ENCODE results near the gene RNU6-7.

The RNU6-7 gene

DNA sequence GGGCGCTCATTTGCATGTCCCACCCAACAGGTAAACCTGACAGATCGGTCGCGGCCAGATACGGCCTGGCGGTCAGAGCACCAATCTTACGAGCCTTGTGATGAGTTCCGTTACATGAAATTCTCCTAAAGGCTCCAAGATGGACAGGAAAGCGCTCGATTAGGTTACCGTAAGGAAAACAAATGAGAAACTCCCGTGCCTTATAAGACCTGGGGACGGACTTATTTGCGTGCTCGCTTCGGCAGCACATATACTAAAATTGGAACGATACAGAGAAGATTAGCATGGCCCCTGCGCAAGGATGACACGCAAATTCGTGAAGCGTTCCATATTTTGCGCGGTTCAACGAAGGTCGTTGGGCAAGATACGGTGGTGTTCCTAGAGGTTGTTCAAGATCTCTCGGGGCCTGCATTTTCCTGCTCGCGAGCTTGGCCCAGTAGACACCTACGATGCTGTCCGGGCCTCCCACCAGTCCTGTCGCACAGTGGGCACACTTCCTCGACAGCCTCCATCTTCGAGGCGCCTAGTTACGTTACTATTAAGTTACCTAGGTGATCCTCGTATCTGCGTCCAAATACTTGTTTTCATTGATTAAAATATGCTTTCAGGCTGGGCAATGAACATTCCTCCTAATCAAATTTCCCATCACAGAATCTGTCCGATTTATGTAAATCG is at the start of gene RNU6-7:
RNU6-7 (plus strand) TSS at position 230 of the 675 bp plus-strand sequence.
- DNase-seq: peak; percentile 47

DNA sequence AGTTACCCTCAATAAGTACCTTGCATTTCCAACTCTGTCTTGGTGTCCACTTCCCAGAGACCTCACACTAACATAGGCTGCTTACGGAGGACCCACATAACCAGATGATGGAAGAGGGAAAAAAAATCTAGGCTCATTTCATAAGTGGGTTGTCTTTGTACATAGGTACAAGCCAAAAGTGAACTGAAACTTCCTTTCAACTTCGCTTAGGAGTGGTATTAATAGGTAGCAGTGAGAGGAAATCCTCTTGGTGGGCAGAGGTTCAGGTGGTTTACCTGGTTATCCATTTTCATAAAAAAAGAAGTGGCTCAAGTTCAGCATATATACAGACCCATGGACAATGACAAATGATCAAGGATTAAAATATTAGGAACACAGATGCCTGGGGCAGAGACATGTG is 35.8 kb upstream of the RNU6-7 start:
- DNase-seq: no peak

DNA sequence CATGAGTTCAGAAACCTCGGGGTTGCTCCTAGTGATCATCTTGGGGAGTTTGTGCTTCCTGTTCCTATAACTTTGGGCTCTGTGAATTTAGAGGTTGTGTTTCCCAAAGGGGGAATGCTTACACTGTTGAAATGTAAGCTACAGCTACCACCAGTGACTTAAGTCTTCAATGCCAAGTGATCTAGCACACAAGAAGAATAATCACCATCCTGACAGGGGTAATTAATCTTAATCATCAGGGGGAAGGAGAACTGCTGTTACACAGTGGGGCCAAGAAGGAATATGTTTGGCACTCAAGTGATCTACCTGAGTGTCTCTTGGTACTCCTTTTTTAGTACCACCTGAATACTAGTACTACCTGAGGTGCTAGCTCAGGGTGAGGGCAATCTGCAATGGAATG is 34.9 kb upstream of the RNU6-7 start:
- DNase-seq: no peak

DNA sequence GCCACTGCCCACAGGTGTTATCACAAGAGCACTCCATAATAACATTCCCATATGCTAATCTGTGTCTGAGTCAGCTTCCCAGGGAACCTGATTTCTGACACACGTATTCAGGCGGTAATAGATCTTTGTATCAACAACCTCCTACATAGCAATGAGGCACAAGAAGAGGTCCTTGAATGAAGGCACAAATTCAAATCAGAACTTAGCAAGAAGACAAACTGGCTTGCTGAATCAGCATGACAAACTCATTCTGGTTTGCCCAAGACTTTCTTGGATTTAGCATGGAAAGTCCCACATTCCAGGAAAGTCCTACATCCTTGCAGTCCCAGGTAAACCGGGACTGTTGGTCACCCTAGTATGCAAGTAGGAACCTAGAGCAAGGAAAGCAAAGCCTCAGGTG is 33.9 kb upstream of the RNU6-7 start:
- DNase-seq: no peak

DNA sequence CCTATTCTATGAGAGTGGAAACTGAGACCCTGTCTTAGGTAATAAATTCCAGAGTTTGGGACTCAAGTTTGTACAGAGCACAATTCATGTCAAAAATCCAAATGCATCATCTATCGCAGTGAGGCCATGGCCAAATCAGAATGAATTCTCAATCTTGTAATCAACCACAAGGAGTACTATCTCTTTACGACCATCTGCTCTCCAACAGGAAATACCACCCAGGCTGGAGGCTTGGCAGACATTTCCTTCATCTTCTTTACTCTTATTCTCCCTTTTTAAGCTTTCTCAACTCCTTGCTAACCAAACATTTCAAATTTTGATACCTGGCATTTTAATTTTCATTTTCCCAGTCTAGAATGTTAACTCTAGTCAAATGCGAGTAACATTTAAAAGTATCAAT is 32.7 kb upstream of the RNU6-7 start:
- no peak for DNase-seq

DNA sequence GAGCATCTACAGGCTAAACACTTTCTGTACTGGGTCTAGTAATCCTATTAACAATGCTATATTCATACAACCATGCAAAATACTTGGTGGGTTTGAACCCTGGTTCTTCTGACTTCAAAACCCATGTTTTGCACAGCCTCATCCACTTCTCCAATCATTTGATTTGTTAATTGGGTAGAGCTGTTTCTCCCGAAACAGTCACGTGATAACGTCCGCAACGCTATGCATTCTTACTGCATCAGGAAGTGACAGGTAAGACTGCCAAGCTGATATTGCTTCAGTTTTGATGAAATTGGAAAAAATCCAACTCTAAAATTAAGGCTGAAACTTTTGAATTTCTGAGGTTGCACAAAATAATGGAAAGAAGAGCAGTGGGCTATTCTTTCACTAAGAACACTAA is 30.4 kb upstream of the RNU6-7 start:
- DNase-seq: no peak

DNA sequence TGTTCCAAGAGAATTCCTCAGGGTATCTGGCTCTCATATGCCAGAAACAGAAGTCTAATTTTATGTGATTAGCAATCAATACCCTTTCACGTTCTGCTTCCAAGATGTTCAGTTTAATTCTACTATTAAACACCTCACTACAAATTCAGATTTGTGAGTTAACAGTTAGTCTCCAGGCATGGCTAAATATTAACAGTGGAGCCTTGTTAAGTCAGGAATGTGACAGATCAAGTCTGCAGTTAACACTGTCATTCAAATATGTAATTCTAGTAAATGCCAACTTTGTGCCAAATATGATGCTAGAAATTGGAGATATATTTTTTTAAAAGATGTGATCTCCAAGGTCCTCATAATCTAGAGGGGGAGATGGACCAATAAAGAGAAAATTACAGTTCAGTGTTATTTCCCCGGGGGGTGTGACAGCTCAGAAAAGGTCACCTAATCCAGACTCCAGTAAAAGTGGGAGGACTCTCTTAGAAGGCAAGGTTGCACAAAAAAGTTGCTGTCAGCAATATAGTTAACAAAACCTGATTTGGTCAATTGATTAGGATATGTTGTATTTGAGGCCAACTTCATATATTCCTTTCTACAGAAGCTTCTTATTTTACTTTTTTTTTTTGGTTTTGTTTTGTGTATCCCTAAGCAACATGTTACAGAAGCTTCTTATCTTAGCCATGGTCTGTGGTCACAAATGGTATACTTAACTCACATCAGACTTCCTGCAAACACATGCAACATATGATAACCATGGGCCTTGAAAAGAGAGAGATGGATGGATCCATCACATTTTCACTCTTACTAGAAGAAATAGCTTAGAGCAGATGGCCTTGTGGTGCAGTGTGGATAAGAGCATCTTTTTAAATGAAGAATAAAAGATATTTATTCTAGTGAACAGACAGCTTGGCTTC is 18.4 kb upstream of the RNU6-7 start:
- no peak for DNase-seq

DNA sequence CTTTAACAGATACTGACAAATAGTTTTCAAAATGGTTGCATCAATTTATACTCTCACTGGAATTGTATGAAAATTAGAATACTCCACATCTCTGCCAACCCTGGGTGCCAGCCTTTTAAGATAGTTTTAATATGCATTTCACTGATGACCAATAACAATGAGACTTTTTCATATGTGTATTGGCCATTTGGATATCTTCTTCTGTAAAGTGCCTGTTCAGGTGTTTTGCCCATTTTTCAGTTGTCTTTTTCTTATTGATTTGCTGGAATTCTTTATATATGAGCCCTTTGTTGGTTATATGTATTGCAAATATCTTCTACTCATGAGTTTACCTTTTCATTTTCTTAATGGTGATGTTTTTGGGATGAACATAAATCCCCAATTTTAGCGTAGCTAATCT is 16.7 kb upstream of the RNU6-7 start:
- DNase-seq: no peak

DNA sequence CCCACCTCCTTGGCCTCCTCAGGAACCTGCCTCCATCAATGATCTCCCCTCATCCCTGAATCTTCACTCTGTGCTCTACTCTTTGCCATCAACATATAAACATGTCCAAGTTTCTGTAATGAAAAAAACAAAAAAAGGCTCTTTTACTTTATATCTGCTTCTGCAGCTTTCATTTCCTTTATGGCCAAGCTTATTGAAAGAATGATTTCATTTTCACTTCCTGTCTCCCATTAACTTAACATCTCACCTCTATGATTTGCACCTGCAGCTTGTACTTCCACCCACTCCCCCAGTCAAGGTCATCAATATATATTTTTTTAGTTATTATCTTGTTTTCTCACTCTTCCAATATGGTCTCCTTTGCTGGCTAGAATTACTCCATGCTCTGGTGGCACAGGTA is 15.6 kb upstream of the RNU6-7 start:
- no peak for DNase-seq

DNA sequence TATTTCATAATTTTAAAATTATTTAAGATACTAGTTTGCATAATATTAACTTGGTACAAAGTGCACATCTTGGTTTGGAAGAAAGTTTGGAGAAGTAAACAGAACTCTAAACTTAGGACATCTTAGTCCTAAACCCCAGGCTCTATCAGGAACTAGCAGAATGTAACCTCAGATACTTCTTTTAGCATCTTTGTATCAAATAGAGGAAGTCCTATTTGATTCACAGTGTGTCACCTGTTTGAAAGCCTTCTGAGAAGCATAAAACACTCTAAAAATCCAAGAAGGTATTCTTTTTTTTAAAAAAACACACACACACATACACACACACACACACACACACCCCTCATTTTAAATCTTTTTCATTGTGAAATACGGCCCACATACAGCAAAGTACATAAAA is 12.0 kb upstream of the RNU6-7 start:
- no peak for DNase-seq

DNA sequence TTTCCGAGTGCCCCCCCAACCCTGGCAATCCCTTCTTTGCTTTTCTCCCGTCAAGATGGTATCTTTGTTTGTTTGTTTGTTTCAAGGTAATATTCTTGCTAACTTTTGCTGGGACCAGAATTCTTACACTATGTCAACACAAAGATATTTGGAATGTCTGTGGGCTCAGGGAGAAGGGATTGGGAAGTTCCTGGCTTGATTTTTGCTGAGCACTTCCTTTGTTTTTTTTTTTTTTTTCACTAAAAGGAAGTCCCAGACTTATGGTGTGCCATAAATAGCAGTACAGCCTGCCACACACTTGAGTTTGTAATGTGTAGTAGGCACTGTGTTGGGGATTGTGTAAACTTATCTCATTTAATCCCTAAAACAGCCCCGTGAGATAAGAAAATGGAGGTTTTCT is 11.2 kb upstream of the RNU6-7 start:
- DNase-seq: no peak

DNA sequence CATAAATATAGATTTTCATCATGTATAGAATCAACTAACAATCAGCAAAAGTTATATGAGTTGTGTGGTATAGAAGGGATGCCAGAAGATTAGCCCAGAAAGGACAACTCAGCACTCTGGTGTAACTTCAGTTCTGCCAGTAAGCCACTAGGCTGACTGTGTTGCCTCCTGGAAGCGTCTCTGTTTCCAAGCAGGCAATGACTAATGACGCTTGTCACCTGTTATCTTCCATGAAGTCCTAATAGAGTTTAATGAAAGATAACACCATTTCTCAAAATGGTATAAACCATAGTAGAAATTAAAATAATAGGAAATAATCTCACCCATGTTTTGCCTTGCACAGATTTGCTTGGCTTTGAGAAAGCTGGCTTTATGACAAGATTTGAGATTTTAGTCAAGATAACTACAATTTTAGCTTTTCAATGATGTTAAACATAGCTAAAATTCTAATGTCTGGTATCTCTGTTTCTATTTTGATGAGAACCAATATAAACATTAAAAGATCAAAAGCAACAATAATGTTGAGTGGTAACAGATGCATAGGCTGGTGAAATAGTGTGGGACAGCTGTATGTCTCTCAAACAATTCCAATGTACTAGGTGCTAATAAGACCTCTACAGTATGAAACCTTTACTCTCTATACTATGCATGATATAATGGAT is 9.0 kb upstream of the RNU6-7 start:
- DNase-seq: no peak

DNA sequence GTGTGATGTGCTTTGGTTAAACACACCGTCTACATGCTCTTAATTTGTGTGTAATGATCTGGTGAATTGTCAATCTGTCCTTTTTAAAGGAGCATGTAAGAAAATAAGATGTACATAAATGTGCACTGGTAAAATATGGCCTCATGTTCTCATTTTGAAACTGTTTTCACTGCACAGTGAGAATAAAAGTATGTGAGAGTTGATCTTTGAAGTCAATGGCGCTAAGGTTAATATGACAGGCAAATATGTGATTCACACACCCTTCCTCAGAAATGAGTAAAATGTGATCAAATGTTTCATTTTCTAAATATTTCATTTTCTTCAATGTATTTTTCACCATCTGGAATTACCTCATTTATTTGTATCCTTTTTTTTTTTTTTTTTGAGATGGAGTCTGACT is 8.3 kb upstream of the RNU6-7 start:
- no peak for DNase-seq

DNA sequence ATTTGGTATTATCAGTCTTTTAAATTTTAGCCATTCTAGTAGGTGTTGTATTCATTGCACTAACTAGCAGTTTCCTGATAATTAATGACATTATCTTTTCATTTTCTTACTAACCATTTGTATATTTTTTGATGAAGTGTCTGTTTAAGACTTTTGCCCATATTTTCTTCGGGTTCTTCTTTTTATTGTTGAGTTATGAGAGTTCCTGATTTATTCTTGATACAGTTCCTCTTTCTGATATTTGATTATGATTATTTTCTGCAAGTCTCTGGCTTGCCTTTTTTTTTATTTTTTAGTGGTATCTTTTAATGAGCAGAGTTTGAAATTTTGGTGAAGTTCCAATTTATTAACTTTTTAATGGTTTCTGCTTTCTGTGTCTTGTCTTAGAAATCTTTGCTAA is 6.2 kb upstream of the RNU6-7 start:
- DNase-seq: no peak

DNA sequence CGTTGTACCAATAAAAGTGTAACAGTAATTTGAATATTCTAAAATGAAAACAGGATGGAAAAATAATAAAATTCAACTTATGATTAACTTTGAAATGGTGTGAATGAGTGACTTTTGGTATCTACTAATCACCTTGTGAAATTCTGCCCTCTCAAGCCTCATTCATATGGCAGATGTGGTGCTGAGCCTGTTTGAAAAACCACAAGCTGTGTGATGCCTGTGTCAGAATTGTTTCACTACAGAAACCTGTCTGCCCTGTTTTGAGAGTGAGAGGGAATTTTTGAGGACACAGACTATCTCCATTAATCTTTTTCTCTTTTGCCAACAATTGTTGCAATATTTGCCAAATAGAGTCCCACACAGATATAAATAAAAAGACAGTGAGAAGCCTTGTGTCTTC is 3.9 kb upstream of the RNU6-7 start:
- no peak for DNase-seq

DNA sequence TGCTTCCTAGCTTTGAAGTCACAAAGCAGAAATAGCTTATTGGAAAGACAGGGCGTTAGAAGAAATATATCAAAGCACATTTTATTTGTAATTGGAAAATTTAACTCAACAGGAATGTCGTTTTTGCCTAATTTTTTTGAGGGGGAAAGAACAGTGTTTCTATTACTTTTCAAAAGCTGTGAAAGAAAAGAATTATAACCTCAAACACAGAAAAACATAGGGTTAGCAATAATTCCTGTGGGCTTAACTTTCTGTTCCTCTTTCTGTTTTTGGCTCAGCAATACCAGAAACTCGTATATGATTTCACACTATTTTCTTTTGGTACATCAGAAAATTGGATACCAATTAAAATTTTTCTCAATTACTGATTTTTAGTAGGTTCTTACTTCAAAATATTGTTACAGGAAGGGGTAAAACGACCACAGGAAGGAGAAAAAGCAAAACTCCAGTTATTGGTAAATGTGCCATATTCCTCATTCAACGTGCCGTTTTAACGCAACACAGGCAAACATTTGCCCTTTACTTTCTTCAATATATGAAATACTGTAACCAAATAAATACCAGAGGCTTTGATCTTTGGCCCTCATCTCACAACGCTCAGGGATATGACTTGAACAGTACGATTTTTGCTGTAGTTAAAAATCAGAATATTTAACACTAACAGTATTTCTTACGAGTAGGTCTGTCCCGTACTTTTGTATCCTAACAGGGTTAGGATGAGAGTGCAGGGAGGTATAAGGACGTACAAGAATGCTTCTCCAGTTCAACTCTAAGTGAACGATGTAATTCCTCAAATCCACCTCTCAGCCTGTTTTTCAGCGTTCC is 1.3 kb upstream of the RNU6-7 start:
- no peak for DNase-seq

DNA sequence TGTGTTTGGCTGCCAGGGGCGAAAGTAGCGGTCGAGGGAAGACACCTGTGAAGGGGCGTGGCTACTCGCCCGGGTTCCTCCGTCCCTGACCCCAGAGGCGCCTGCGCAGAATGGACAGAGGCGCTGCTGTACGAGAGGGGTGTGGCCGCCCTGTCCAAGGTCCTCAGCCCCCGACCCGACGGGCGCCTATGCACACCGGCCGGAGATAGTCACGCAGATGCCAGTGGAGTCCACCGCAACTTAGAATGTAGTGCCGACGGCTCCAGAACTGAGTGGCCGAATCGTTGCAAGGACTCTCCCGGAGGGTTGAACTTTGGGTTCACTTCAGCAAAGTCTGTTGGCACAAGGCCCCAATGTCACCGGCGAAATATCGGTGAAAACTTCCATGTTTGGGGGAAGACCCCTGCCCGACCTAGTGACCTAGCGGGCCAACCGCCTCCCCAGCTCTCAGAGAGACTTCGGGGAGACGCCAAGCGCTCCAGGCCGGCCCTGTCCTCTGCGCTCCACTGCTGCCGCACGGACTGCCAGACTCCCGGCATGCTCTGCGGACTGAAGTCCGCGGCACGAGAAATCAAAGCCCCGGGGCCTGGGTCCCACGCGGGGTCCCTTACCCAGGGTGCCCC is 541 bp upstream of the RNU6-7 start:
- DNase-seq: peak; percentile 86

DNA sequence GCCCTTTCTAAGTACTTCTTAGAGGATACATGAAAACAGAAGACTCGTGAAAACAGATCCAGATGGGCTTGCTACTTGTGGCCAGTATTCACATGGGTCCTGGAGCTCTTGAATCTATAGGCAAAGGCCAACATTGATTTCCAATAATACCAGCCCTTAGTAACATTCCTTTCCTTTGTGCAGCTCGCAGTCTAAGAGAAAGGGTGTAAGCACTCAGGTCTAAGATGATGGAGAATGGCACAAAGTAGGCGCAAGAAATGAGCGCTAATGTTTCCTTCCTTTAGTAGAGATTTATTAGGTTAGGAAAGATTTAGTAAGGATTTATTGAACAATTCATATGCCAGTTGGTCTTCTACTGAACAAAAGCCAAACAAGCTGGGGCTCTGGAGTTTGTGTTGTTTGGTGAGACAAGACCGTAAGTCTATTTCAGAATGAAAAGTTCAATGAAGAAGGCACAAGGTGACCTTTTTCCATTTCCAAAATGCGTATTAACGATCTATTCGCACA is 699 bp downstream of the RNU6-7 start:
- no peak for DNase-seq

DNA sequence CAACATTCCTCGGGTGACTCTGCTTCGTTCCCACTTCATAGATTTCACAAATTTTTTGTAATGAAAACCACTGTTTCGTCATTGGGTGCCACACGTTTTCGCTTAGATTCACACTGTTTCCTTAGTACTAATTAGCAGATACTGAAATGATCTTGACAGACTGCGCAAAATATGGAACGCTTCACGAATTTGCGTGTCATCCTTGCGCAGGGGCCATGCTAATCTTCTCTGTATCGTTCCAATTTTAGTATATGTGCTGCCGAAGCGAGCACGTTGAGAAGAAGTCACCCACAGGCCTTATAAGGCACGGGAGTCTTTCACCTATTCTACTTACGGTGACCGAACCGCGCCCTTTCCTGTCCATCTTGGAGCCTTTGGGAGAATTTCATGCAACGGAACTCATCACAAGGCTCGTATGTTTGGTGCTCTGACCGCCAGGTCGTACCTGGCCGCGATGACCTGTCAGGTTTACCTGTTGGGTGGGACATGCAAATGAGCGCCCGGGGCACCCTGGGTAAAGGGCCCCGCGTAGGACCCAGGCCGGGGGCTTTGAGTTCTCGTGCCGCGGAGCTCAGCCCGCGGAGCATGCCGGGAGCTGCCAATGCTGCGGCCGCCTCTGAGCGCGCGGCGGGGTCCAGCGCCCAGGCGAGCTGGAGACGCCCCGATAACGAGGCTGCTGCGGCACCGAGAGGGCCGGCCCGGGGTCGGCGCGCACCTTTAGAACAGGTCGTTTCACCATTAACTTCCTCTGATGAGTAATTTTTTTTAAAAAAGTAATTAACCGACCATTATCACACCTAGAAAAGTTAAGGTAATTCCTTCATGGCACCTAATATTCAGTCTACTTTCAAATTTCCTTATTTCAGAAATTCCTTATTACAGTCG is 1.4 kb downstream of the RNU6-7 start, which contains the start of gene RNU6-8:
RNU6-8 (minus strand) TSS at position 272 of the 885 bp plus-strand sequence.
- DNase-seq: peak; percentile 88

DNA sequence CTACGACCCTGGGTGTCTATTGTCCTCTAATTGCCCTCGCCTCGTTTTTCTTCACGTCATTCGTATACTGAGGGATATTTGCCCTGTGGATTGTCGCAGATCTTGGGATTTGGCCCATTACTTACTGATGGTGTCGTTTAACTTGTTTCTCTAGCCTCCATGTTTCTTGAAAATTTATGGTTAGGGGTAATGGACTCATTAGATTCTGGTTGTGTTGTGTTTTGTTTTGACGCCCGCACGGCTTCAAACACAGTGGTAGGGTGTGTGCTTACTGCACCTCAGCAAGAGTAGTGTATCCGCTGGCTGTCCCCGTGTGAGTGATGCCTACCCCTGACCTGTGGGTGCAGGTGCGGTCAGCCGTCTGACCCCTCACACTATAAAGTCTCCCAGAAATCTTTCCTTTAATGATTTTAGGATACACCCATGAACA is 2.1 kb downstream of the RNU6-7 start:
- DNase-seq: no peak

DNA sequence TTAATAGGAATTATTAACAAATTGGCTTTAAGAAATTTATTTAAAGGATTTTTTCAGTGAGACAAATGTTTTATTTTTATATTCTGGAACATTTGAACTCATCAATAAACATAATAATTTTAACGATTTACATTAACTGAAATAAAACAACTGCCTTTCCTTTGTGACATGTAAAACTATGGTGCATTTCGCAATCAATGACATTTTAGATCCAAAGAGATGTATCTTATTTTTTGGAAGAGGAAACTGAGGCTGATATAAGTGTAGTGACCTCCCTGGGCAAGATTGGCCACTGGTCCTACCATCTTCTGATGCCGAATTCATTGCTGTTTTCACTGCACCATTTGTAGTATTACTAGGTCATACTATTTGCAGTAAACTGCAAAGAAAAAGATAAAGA is 3.7 kb downstream of the RNU6-7 start:
- no peak for DNase-seq

Measured in stimulated activated CD8-positive, alpha-beta memory T cell treated with anti-CD3 and anti-CD28 coated beads, Interleukin-4, amount 100 ng/mL, for 48 hours (primary cell).